ENCODE measurements around the gene MARCHF10. TPM values are rescaled to one million over a fixed set of nuclear protein-coding genes. Genes with fewer than 3 reads are reported as not detected.

MARCHF10 gene
- total RNA-seq, 1 experiment from 2014 or later = 0.16 TPM

DNA sequence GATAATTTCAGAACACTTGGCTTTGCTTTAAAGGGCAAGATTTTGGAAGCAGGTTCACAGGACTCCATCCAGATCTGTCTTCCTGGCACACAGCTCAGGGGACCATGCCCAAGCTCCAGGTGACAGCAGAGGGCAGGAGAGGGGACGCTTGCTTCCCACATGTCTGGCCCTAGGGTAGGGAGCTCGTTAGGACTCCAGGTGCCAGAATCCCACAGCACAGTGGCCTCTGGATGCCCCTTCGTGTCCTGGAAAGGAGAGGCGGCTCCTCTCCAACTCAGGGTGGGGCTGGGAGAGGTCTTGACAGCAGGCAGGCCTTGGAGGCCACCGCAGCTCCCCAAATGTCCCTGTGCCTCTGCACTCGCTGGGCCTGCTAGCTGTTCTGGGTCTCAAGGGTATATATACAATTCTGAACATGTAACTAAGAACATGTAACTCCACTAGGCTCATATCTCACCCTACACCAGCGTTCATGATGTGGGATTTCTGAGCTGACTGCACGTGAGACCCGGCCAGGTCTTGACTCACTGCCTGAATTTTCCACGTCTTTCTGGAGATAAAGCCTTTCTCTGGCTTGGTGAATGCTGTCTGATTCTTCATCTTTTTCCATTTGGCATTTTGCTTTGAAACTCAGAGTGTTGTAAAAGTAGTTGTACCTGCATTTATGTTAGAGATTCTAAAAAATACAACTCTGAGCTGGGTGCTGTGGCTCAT lies 52.8 kb downstream of the MARCHF10 start:
- DNase-seq (ENCODE audit: low read depth) = no peak

DNA sequence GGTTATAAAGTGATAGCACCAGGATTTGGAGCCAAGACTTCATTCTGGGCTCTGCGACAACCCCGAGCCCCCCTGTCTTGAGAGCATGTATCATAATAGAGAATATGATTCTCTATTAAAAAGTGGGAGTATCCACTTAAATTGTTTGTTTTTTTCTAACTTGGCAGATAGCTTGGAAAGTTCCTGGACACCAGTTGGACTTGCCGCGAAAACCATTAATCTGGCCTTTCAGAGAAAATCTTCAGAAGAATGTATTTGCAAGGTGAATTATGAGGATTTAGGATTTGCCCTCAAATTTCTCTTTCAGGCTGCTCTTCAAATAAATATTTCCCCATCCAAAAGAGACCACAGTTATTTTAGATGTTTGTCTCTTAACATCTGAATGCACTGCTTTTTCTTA lies 53.5 kb downstream of the MARCHF10 start:
- no peak for DNase-seq (ENCODE audit: low read depth)

DNA sequence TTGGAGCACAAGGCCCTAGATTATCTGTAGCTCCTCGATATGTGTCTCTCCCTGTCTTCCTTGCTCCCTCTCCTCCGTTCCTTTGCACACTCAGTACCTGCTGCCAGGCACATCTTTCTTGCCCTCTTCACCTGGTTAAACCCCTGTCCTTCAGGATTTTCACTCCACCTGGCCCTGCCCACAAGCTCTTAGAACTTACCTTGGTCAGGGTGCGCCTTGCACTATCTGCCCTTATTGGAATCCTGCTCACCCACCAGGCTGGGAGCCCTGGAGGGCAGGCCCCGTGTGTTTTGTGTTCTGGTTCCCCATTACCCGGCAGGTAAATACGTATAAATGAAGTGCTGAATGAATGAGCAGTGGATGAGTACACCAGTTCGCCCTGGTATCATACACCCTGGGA lies 54.6 kb downstream of the MARCHF10 start:
- no peak for DNase-seq (ENCODE audit: low read depth)

DNA sequence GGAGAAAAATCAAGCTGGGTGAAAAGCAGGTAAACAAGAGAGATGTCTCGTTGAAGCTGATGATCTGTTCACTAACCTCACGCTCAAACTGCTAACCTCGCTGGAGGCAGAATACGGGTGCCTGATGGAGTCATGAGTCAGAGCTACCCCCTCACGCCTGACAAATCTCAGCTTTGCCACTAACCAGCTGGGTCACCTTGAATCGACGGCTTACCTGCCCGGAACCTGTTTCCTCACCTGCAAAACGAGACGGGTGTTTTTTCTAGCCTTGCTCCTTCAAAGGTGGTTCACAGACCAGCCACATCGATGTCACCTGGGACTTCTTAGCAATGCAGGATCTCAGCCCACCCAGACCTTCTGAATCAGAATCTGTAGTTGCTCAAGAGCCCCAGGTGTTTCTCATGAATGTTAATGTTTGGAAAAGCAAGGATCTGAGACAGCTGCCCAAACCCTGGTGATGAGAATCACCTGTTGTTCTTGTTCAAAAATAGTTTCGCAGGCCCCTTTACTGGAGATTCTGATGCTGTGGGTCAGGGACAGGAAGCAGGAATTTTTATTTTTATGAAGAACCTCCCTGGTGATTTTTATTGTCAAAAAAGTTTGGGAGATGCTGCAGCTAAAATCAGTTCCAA lies 56.9 kb downstream of the MARCHF10 start:
- DNase-seq (ENCODE audit: low read depth) = no peak

DNA sequence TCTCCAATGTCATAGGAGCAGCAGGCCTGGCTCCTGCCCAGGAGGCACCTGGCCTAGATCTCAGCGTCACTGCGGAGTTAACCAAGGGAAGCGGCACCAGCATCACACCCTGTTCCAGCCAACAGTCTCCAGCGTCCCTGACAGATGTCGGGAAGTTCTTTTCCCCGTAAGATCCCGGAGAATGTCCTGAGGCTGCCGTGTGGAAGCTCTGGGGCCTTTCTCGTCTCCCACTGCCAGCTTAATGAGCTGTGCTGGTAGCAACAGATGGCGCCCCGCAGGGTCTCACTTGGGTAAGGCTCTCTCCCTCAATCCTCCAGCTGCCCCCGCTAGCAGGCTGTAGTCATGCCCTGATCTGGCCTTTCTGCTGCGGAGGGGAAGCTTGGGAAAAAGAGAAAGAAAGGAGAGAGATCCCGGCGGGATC lies 57.5 kb downstream of the MARCHF10 start:
- no peak for DNase-seq (ENCODE audit: low read depth)

DNA sequence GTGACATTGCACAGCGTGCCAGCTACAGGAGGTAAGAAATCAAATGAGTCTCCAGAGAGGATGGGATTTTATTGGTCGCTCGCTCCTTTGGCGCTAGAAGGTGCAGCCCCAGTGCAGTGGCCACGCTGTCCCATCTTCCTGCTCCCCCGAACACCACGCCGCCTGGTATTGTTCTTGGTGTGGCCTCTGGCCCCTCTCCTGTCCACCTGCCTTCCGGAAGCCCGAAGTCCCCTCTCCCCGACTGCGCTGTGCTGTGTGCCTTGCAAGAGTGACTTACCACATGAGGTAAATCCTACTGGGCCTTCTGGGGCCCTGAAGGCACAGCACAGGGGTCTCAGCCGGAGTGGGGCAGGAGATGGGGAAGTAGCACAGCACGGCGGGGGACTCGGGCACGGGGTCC lies 58.2 kb downstream of the MARCHF10 start:
- no peak for DNase-seq (ENCODE audit: low read depth)

DNA sequence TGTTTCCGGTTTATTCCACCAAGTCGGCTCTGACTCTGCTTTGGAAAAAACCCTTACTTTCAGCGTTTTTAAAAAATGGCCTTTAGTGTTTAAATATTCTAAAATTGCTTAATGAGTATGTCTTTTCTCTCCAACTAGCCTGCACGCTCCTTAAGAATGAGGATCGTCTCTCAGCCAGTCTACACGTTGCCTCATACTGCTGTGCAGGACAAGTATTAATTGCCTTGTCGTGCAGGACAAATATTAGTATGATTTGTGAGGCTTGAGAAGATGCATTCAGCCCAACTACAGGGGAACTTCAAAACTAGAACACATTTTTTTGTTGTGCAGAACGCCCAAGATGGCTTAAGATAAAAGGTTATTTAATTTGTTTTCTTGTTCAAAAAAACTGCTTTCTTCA lies 61.2 kb downstream of the MARCHF10 start:
- no peak for DNase-seq (ENCODE audit: low read depth)

DNA sequence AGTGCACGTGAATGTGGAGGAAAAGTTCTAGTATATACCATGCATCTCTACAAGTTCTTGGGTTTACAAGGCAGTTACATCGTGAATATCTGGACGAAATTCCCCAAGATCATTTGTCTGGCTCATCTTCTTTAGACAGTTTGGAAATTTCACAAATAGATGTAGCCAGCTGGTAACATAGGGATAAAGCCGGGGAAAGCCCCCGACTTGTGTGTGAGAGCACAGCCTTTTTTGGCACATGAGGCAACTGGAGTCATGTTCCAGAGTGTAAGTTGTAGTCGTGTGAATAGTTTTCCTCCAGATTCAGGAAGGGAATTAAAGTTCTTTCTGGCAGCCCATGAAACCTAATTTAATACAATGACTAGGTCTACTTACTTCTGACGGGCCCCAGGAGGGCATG lies 62.3 kb downstream of the MARCHF10 start:
- no peak for DNase-seq (ENCODE audit: low read depth)

DNA sequence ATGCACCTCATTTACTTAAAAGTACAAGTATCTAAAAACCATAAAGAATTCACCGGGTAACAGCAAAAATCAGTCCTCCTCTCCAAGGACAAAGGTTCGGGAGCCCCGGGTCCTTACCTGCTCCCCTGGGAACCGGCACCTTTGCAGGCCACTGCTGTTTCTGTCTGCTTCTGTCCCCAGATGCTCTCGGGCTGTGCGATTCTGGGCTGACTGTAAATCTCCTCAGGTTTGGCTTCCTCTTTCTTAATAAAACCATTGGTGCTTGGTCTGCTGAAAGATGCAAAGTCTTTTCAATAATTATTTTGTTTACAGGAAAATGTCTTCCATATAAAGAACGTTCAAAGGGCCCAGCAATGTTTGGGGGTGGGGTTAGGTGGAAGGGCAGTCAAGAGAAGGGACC lies 63.9 kb downstream of the MARCHF10 start:
- DNase-seq (ENCODE audit: low read depth) = no peak

DNA sequence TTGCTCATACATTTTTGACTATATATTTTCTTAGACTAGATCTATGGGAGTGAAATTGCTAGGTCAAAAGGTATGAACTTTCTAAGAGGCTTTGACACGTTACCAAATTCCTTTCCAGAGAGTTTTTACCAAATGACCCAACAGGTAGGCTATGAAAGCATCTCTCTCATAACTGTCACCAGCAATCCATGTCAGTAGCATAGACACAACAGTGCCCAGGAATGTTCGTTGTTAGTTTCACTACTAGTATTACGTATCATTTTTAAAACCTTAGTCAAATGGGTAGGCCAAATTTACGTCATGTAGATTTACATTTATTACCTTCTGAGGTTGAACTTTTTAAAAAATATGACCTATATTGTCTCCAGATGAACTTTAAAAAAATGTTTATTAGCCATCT lies 66.8 kb downstream of the MARCHF10 start:
- no peak for DNase-seq (ENCODE audit: low read depth)

DNA sequence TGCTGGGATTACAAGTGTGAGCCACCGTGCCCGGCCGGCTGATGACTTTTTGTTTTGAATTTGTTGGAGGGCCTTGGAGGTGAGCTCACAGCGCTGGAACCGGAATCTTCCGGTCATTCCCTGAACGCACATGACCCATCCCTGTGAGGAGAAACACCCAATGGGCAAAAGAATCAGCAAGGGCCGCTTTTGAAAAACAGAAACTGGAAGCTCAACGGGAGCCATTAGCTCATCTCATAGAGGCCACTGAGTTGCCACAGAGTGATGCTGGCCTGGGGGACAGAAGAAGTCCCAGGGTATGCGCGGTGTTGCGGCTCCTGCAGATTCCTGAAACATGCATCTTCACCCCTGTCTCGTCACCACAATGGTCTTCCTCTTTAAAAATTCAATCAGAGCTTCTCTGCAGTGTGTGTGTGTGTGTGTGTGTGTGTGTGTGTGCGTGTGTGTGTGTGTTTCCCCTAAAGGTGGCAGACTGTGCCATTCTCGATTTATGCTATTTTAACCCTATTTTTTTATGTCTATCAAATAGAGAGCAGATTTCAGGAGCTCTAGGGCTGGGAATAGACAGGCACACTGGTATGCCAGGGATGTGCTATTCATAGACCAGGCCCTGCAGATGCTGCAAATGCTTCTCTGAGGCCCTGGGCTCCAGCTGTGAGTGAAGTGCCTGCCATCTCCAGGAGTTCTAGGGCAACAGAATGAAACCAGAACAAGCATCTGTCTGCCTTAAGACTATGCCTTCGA lies 68.3 kb downstream of the MARCHF10 start:
- DNase-seq (ENCODE audit: low read depth) = no peak

DNA sequence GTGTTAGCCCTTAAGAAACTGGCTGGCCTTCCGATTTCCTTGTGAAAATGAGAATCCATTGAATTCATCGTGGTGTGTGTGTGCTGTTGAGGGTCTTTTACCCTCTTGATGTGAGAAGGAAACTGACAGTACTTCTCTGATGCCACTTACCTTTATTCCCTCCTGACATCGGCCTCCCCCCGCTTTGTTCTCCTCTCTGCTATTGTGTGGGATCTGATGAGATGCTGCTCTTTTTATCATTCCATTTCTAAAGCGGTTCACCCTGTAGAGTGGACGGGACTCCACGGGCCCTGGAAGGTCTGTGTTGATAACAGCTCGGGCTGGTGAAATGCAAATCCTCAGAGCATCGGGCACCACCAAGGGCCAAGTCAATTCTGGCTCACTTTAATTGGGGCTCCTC lies 69.8 kb downstream of the MARCHF10 start:
- no peak for DNase-seq (ENCODE audit: low read depth)

DNA sequence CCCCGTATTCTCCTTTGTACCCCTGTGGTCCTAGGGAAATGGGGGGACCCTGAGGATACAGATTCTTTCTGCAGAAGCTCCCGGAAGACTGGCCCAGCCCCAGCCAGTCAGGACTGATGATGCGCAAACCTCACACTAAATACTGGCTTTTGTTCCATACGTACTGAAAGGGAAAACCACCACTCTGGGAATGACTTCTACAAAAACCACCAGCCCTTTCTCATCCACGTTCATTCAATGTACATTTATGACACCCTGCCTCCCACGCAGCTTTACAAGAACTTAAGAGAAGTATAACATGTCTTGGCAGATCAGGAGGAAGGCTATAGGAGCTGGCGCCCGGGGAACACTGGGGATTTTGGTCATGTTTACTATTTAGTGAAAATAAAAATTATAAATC lies 70.6 kb downstream of the MARCHF10 start:
- no peak for DNase-seq (ENCODE audit: low read depth)

DNA sequence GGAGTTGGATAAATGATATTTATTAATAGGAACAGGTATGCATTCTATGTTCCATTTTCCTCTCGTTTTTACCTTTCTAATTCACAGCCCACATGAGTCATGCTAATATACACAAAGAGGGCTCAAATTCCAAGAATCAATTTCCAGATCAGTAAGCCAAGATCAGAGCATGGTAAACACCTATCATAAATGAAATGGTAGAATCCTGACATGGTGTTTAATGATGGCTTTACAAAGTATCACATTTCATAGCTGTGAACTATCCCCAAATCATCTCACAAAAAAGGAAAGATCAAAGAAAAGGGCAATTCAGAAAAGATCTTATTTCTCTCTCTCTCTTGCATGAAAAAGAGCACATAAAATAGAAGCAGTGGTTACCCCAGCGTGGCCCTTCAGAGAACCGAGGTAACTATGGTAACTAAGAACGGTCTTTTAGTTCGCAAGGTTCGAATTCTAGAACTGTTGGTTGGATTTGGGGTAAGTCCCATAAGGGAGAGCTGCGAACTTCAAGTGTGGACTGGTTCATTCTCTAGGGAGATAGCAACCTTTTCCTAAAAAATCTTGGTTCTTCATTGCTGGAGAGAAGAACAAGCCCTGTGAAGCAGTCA lies 73.0 kb downstream of the MARCHF10 start:
- no peak for DNase-seq (ENCODE audit: low read depth)

DNA sequence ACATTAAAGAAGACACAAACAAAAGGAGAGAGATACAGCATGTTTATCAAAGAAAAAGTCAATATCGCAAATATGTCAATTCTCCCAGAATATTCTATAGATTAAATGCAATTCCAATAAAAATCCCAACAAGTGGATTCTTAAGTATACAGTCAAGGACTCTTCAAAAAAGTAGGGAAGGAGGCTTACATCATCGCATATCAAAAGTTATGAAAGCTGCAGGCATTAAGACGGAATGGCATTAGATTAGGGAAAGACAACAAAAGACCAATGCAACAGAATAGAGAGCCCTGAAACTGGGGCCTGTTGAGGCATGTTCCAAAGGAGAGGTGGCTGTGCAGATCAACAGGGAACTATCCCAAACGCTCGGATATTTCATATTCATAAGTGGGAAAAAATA lies 76.0 kb downstream of the MARCHF10 start:
- DNase-seq (ENCODE audit: low read depth) = no peak

DNA sequence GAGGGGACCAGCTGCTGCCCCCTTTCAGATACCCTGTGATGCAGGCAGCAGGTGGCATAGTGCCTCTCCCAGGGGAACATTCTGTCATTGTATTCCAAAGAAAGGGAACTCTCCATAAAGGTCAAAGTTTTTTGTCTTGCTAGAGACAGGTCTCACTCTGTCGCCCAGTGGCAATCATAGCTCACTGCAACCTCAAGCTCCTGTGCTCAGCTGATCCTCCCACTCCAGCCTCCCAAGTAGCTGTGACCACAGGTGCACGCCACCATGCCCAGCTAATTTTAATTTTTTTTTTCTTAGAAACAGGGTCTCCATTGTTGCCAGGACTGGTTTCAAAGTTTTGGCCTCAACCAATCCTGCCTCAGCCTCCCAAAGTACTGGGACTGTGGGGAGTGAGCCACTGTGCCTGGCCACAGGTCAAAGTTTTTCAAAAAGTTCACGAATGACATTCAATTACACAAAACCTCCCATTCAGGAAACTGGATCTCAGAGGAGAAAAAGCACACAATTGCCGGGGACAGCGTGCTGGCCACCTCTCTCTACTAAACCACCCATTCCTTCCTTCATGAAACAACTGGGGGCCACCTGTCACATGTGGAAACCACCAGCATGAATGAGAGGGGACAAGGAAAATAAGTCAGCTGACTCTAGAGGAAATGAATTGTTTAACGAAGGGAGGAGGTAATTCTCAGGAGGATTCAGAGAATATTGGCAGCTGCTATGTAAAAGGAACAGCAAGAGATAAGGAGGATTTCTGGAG lies 80.0 kb downstream of the MARCHF10 start:
- no peak for DNase-seq (ENCODE audit: low read depth)

DNA sequence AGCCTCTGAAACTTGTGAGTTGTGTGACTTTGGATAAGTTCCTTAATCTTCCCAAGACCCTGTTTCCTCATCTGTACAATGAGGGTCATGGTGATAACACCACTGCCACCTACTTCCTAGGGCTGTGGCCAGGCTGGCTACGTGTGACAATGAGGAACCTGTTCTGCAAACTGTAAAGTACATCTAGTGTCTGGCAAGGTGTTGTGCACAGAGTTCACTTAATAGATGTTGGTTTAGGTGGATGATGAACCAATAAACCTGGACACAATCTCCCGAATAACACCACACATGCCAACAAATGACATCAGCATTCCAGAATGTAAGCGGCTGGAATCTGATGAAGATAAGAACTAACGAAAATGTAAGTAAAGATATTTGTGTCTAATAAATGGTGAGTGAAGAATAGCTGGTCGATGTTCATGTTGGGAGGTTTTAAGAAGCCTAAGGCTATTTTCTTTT lies 82.3 kb downstream of the MARCHF10 start:
- DNase-seq (ENCODE audit: low read depth) = no peak

DNA sequence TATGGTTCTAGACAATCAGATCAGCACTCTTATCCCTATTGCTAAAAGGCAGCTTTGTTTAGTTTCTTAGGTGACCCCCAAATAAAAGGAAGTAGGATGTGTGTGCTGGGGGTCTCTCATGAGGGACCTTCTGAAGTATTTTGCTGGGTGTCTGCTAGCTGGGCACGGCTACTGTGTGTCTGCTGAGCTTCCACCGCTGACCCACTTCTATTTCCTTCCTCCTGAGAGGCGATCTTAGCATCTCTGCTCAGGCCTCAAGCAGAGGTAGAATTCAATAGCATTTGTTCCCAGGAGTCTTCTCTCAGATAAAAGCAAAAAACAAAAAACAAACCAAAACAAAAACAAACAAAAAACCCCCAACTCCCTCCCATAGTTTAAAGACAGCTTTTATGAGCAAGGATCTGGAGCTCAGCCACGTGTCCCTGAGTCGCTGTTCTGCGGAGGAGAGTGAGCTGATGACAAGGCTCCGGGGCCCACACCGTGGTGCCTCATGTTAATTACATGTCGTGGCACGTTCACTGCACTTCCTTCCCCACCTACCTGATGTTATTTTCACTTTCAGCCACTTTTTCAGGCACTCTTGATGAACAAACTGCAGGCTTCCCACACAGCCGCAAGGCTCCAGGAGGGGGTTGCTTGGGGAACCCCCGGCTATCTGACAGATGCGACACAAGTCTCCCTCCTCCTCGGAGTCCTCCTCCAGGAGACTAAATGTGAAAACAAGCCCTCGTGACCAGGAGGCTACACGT lies 83.5 kb downstream of the MARCHF10 start:
- DNase-seq (ENCODE audit: low read depth) = no peak

DNA sequence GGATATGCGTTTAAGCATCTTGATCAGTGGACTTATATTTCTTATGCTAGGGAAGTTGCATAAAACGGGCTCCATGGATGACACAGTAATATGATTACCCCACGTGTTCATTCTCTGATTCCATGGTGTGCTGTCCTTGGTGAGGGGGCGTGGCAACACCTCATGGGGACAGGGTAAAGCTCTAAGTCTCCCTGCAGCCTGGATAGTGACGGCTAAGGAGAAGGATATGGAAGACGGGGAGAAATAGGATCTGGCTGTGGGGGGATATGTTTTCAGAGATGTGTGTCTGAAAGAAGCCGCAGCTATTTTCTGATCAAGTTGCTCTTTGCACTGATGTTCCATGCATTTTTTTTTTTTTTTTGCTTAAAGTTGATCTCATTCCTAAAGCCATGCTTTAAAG lies 84.3 kb downstream of the MARCHF10 start:
- no peak for DNase-seq (ENCODE audit: low read depth)

DNA sequence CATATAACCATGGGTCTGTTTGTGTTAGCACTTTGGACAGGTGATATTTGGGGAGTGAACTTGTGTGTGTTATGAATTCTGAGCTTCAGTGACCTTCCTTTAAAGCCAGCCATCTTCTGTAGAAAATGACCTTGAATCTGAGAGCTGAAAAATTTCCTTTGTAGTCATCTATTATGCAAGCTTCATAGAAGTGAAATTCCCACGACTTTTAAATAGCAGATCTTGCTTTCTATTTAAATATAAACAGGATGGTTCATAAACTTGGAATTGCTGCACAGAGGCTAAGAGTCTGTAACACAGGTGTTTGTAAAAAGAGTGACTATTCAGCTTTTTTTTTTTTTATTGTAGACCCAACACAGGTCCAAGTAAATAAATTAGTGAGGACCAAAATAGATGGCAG lies 85.5 kb downstream of the MARCHF10 start:
- no peak for DNase-seq (ENCODE audit: low read depth)
